ENCODE measurements around the gene NOTCH4. TPM values are rescaled to one million over a fixed set of nuclear protein-coding genes. Genes with fewer than 3 reads are reported as not detected.

NOTCH4 gene
- total and polyA plus RNA-seq, 2 donors (not counting 3 experiments of a cell fraction or from before 2014, with no cell fraction given), result 41.7 to 114 TPM

- no peaks in the 10 kb centered on the region for H3K9me3 ChIP-seq (replicated peaks; ENCODE audit: control insufficient read depth, insufficient read depth, low read length)
- H3K36me3 ChIP-seq (ENCODE audit: control insufficient read depth in 2 of 2, extremely low read depth in 1 of 2, insufficient read depth in 2 of 2, low read length in 2 of 2), result peaks cover 0 to 4% of the 10 kb centered on the region in 2 experiments
- FAIRE-seq (peak; percentile 99), DNase-seq (ENCODE audit: low read depth, low spot score) (peak; percentile 100)
- ChIA-PET CTCF (interaction anchor here (0.8 to 1.6 kb wide), 22 partner anchors 9 to 643 kb away, joined by 3 to 24 read pairs (median 3); partner anchors contain the start of genes AGPAT1, ATF6B, FKBPL and NOTCH4), POLR2A (interaction anchor here (0.7 to 1.6 kb wide), 7 partner anchors 9 to 68 kb away, joined by 3 to 9 read pairs (median 4); partner anchors contain the start of genes ATF6B and FKBPL)
- peak overlapping the region; percentile 99 for H3K9ac ChIP-seq (replicated peaks; ENCODE audit: extremely low read depth, insufficient read depth, low read length)
- H3K9me1 ChIP-seq (replicated peaks; ENCODE audit: control insufficient read depth, extremely low read depth, insufficient read depth, low read length), result no peaks in the 10 kb centered on the region
- BruUV-seq (replicated peaks), result no TSS peak
- H3K4me3 ChIP-seq (replicated peaks in 1 of 3; ENCODE audit: insufficient read depth in 1 of 3, low read depth in 1 of 3, low read length in 3 of 3), result no peak overlapping the region
- intact Hi-C loops (cut with micrococcal nuclease), result loop anchor here (1.0 to 10.0 kb wide), 8 partner anchors 17 to 774 kb away; partner anchors contain the start of genes C6orf47, CSNK2B, FKBPL and GPANK1
- TF ChIP-seq MYC (IDR thresholded peaks at IDR 0.05; ENCODE audit: low read depth, low read length) (peak; percentile 77), POLR2AphosphoS5 (IDR thresholded peaks at IDR 0.05; ENCODE audit: insufficient read depth, low read depth, low read length) (no peak), CTCF (IDR thresholded peaks at IDR 0.05; ENCODE audit: extremely low read depth in 1 of 2, insufficient read depth in 1 of 2, low read depth in 1 of 2, low read length in 2 of 2) (peak; percentile 21 to 57), FOS (IDR thresholded peaks at IDR 0.05; ENCODE audit: borderline replicate concordance, insufficient read depth, low read length) (no peak), EZH2 (IDR thresholded peaks at IDR 0.05; ENCODE audit: borderline replicate concordance, low read depth, low read length, severe bottlenecking) (no peak), POLR2A (IDR thresholded peaks at IDR 0.05; ENCODE audit: low read depth, low read length) (no peak)
- peaks cover 4% of the 10 kb centered on the region for H3K79me2 ChIP-seq (ENCODE audit: control insufficient read depth, insufficient read depth, low read length)
- dilution Hi-C loops (cut with MboI; ENCODE audit: extremely low pct_ligation_motif_present, low sequenced_read_pairs), result no loop called here
- H3K27ac ChIP-seq (ENCODE audit: insufficient read depth, low read depth, low read length), result peak overlapping the region; percentile 99
- H3K4me2 ChIP-seq (ENCODE audit: insufficient read depth, low read length), result no peak overlapping the region
- peaks cover 36% of the 10 kb centered on the region for H3K4me1 ChIP-seq (ENCODE audit: control insufficient read depth, extremely low read depth, insufficient read depth, low read length)
- no peak overlapping the region for H2AFZ ChIP-seq (ENCODE audit: low read depth, low read length)
- H3K27me3 ChIP-seq (ENCODE audit: control insufficient read depth in 2 of 2, insufficient read depth in 2 of 2, low read length in 2 of 2), result no peaks in the 10 kb centered on the region
- H4K20me1 ChIP-seq (replicated peaks; ENCODE audit: control insufficient read depth, extremely low read depth, insufficient read depth, low read length), result no peaks in the 10 kb centered on the region
Measured at GRCh38 chr6:32195652-32195901, 28.3 kb downstream of the NOTCH4 start.

All from endothelial cell of umbilical vein (primary cell).